HepG2 (cell line): ENCODE results near the gene ST3GAL5. TPM values are rescaled to one million over a fixed set of nuclear protein-coding genes. Genes with fewer than 3 reads are reported as not detected.
A peak's percentile ranks its signal among the peaks of the same experiment; 100 is the strongest.

Experiments used
- ATAC-seq: fragments of 200-7000 bp; cut with Tn5 transposase; 3 replicates; pipeline ENCODE4 v1.9.1; 2020; ENCODE audit warnings: mild to moderate bottlenecking, moderate library complexity
- BruUV-seq: library from RNA; stranded (reverse); fragments of 400-500 nt; replicated peaks from 2 replicates; lab custom pipeline; 2021; lab: Mats Ljungman, UMichigan
- CTCF ChIA-PET: fragments of 300-600 bp; formaldehyde crosslinking; extraction: SDS; loops from one replicate; lab custom pipeline; 2021; ENCODE audit warnings: low total read pairs, inconsistent platforms, low intra/inter-chr PET ratio; lab: Yijun Ruan, JAX
- POLR2A ChIA-PET: fragments of 350-600 bp; sonication (Branson Sonifier 250); formaldehyde crosslinking; loops from one replicate; lab custom pipeline; 2020; ENCODE audit warnings: antibody characterized with exemption, inconsistent platforms; lab: Yijun Ruan, JAX
- DNase-seq: peaks from one replicate; pipeline ENCODE4 v3.0.0-alpha.2; 2015; ENCODE audit warnings: low spot score
- FAIRE-seq: peaks from 3 replicates; lab custom pipeline; 2011; peaks lifted over from hg19 to GRCh38; lab: Jason Lieb, UNC
- H2AFZ ChIP-seq: one replicate; pipeline ENCODE4 v1.6.1; 2011; ENCODE audit warnings: low read length, inconsistent platforms
- H3K27ac ChIP-seq: fragments of 300-600 bp; 3 replicates; pipeline ENCODE4 v1.8.0; 2011; ENCODE audit warnings: mixed run types, mild to moderate bottlenecking, mixed read lengths, low read length, inconsistent platforms; ENCODE audit not compliant: insufficient read depth; ENCODE audit errors: extremely low read length
- H3K27me3 ChIP-seq, 2 experiments: fragments of 200-600 bp in 1 of 2; 2 replicates in 1 of 2; 3 replicates in 1 of 2; pipeline versions ENCODE4 v1.6.0 to v1.8.0; 2011; ENCODE audit warnings: low read length in 2 of 2, mild to moderate bottlenecking in 2 of 2, moderate library complexity in 2 of 2, inconsistent platforms in 1 of 2; ENCODE audit not compliant: insufficient read depth in 2 of 2, control insufficient read depth in 1 of 2
- H3K36me3 ChIP-seq, 2 experiments: fragments of 200-600 bp in 1 of 2; replicated peaks in 1 of 2; 2 replicates in 1 of 2; 3 replicates in 1 of 2; pipeline versions ENCODE4 v1.5.1 to v1.8.0; 2011; ENCODE audit warnings: low read length in 2 of 2, inconsistent platforms in 1 of 2; ENCODE audit not compliant: insufficient read depth in 2 of 2, control insufficient read depth in 1 of 2
- H3K4me1 ChIP-seq: 2 replicates; pipeline ENCODE4 v1.5.1; 2012; ENCODE audit warnings: low read length, inconsistent platforms; ENCODE audit not compliant: insufficient read depth
- H3K4me2 ChIP-seq: 2 replicates; pipeline ENCODE4 v1.6.0; 2011; ENCODE audit warnings: low read depth, low read length, inconsistent platforms
- H3K4me3 ChIP-seq, 3 experiments: fragments of 200-600 bp in 1 of 3; sonication (generic), shearing (Covaris generic) in 1 of 3; replicated peaks in 1 of 3; 2 replicates each; pipeline ENCODE4 v1.5.1; 2011 to 2016; ENCODE audit warnings: low read length in 3 of 3, inconsistent platforms in 2 of 3, low read depth in 2 of 3, mild to moderate bottlenecking in 2 of 3, control low read depth in 1 of 3, mixed read lengths in 1 of 3; ENCODE audit not compliant: insufficient read depth in 1 of 3
- H3K79me2 ChIP-seq: one replicate; pipeline ENCODE4 v1.6.1; 2011; ENCODE audit warnings: low read length, inconsistent platforms; ENCODE audit not compliant: insufficient read depth
- H3K9ac ChIP-seq: 2 replicates; pipeline ENCODE4 v1.6.0; 2011; ENCODE audit warnings: mild to moderate bottlenecking, low read depth, low read length, inconsistent platforms; ENCODE audit not compliant: insufficient read depth
- H3K9me3 ChIP-seq: 2 replicates; pipeline ENCODE4 v1.5.1; 2012; ENCODE audit warnings: mild to moderate bottlenecking, low read length
- H4K20me1 ChIP-seq: 2 replicates; pipeline ENCODE4 v1.6.0; 2011; ENCODE audit warnings: inconsistent platforms, mild to moderate bottlenecking, low read length, moderate library complexity; ENCODE audit not compliant: insufficient read depth
- CREB1 ChIP-seq, 2 experiments: fragments of 450-650 bp in 1 of 2; IDR thresholded peaks; 2 replicates each; pipeline ENCODE4 v1.6.1; 2016 to 2017; ENCODE audit warnings: control low read depth in 1 of 2, mild to moderate bottlenecking in 1 of 2, missing compliant biosample characterization in 1 of 2, missing genetic modification characterization in 1 of 2
- FOXM1 ChIP-seq: sonication (generic); formaldehyde crosslinking; IDR thresholded peaks from 2 replicates; pipeline ENCODE4 v1.5.0; 2020; ENCODE audit warnings: missing genetic modification reagents
- PHF5A ChIP-seq: IDR thresholded peaks from one replicate; pipeline ENCODE4 v1.6.1; 2018; ENCODE audit warnings: low read depth, missing genetic modification reagents; ENCODE audit not compliant: unreplicated experiment
- PTBP1 ChIP-seq: fragments of 200-400 bp; formaldehyde crosslinking; IDR thresholded peaks from 2 replicates; pipeline ENCODE4 v1.6.1; 2018; ENCODE audit warnings: low read length, low read depth; ENCODE audit not compliant: poor library complexity, severe bottlenecking
- ZNF44 ChIP-seq: sonication (generic); formaldehyde crosslinking; IDR thresholded peaks from 2 replicates; pipeline ENCODE4 v1.5.1; 2020; ENCODE audit warnings: mild to moderate bottlenecking, missing genetic modification reagents
- ZNF570 ChIP-seq: sonication (generic); formaldehyde crosslinking; IDR thresholded peaks from 2 replicates; pipeline ENCODE4 v1.4.0; 2020; ENCODE audit warnings: mild to moderate bottlenecking, missing genetic modification reagents, borderline replicate concordance
- ZNF724P ChIP-seq: sonication (generic); formaldehyde crosslinking; IDR thresholded peaks from 2 replicates; pipeline ENCODE4 v1.8.0; 2022; ENCODE audit warnings: missing genetic modification reagents, borderline replicate concordance
- WGBS: methylation state at CpG from one replicate; pipeline ENCODE4 v1.1.6; 2017; ENCODE audit warnings: low lambda C conversion rate; 5-methylcytosine and 5-hydroxymethylcytosine counted together
- in situ Hi-C: cut with HindIII; loops from 2 replicates; pipeline ENCODE4 v1.10.0; 2017; ENCODE audit warnings: low pct_unique_long_range_greater_than_20kb; ENCODE audit not compliant: extremely low pct_ligation_motif_present
- intact Hi-C: fragments of 100-400 bp; cut with micrococcal nuclease; formaldehyde crosslinking; loops from one replicate; pipeline ENCODE4 v1.10.0; 2022; ENCODE audit not compliant: unreplicated experiment
- polyA plus RNA-seq, 8 experiments: library from polyadenylated mRNA; depleted of rRNA in 3 of 8; stranded (reverse) in 7 of 8; unstranded in 1 of 8; fragments of >200 nt; fragmentation: Illumina TruSeq in 4 of 8; extraction: Trizol in 4 of 8; gene quantifications; 2 replicates each; pipeline versions ENCODE4 v1.2.1 to v1.2.3, GENCODE V29; 2011 to 2016; ENCODE audit warnings: low read depth in 4 of 8, missing spikeins in 1 of 8, mixed read lengths in 1 of 8; ENCODE audit not compliant: insufficient read depth in 1 of 8
- total RNA-seq, 5 experiments: library from RNA; depleted of rRNA; stranded (reverse); fragments of >200 nt; fragmentation: Illumina TruSeq; extraction: Trizol; gene quantifications; 2 replicates each; pipeline ENCODE4 v1.2.3, GENCODE V29; 2016; ENCODE audit warnings: low read depth in 1 of 5
- TF ChIP-seq, protein P1 (sequence below): sonication (generic); formaldehyde crosslinking; IDR thresholded peaks from 2 replicates; pipeline ENCODE4 v1.5.0; 2020; ENCODE audit warnings: mild to moderate bottlenecking, missing genetic modification reagents

ST3GAL5 gene
- total and polyA plus RNA-seq, 2 of the 13 experiments (the other 11 are each of a cell fraction or from before 2014, with no cell fraction given) = 1.3 to 2.0 TPM

GRCh38 chr2:85909005-85909404 is 20.2 kb upstream of the ST3GAL5 start:
- WGBS = 57% methylated on average over 3 of the region's 3 CpGs
- ChIA-PET POLR2A (no interaction called here), CTCF (no interaction called here)
- in situ Hi-C loops (no loop called here), intact Hi-C loops (no loop called here)
- ATAC-seq = peak; percentile 12; the same call in 2 of the 3 replicates
- no peaks in the 10 kb centered on the region for H4K20me1 ChIP-seq
- FAIRE-seq = no peak
- no peaks in the 10 kb centered on the region for H3K36me3 ChIP-seq
- H3K27ac ChIP-seq = no peak overlapping the region
- BruUV-seq = no TSS peak
- peaks cover 28% of the 10 kb centered on the region for H3K4me1 ChIP-seq
- TF ChIP-seq PTBP1 (no peak), PHF5A (no peak), ZNF570 (CRISPR knock-in tag) (no peak), FOXM1 (CRISPR knock-in tag) (no peak), CREB1 (IDR thresholded peaks at IDR 0.05) (no peak), CREB1 (CRISPR knock-in tag; IDR thresholded peaks at IDR 0.05) (no peak), ZNF724P (CRISPR knock-in tag) (no peak), ZNF44 (no peak)
- TF ChIP-seq, protein P1, sequence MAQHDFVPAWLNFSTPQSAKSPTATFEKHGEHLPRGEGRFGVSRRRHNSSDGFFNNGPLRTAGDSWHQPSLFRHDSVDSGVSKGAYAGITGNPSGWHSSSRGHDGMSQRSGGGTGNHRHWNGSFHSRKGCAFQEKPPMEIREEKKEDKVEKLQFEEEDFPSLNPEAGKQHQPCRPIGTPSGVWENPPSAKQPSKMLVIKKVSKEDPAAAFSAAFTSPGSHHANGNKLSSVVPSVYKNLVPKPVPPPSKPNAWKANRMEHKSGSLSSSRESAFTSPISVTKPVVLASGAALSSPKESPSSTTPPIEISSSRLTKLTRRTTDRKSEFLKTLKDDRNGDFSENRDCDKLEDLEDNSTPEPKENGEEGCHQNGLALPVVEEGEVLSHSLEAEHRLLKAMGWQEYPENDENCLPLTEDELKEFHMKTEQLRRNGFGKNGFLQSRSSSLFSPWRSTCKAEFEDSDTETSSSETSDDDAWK = no peak
- no peak overlapping the region for H3K4me2 ChIP-seq
- H3K27me3 ChIP-seq = peaks cover 0 to 3% of the 10 kb centered on the region in 2 experiments; a peak in 1 of 5 replicates
- H3K4me3 ChIP-seq = no peak overlapping the region
- no peak overlapping the region for H3K9ac ChIP-seq
- DNase-seq = no peak
- no peak overlapping the region for H2AFZ ChIP-seq
- H3K79me2 ChIP-seq = no peaks in the 10 kb centered on the region
- no peaks in the 10 kb centered on the region for H3K9me3 ChIP-seq
